Myocyte (in vitro differentiated cells): ENCODE data around the gene UBE2J2. TPM values are rescaled to one million over a fixed set of nuclear protein-coding genes. Genes with fewer than 3 reads are reported as not detected.
A peak's percentile ranks its signal among the peaks of the same experiment; 100 is the strongest.

Experiments
- DNase-seq: peaks from one replicate; pipeline ENCODE4 v3.0.0-alpha.2; 2012; ENCODE audit warnings: low read depth
- total RNA-seq: library from RNA; depleted of rRNA; stranded (reverse); fragments of >200 nt; gene quantifications from 2 replicates; pipeline ENCODE4 v1.2.3, GENCODE V29; 2014

Gene UBE2J2
- total RNA-seq, 1 donor from 2014 or later, result 52.2 TPM

- no peak for DNase-seq
Observed at GRCh38 chr1:1296070-1297061, 22.7 kb upstream of the UBE2J2 start.

DNA sequence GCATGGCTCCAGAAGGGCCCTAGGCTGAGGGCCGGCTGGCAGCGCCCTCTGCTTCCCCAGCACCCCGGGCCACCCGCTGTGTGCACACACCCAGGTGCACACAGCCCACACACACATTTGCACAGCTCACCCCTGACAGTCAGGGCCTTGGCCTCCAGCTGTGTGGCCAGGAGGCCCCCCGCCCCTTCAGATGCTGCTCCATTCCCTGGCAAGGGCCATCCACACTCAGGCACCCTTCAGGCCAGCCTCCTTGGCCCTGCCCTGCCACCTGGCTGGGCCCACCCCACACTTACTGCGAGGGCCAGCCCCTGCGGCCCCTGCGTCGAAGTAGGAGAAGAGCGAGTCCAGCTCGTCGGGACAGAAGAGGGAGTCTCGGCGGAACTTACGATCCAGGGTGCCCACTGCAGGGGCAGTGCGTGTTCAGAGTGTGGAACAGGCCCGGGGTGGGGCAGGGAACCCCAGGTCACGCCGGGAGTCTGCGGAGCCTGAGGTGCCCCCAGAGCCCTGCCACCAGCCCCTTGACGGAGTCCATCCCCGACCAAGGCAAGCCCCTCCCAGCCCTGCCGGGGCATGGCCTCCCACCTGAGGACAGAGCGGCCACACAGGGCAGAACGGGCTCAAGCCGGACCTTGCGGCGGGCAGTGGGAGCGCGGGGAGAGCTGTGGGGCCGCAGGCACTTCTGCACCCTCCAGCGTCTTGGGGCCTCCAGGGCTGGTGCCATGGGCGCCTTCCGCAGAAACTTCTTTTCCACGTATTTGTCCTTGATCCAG lies 21.7 kb upstream of the UBE2J2 start:
- DNase-seq, result no peak

DNA sequence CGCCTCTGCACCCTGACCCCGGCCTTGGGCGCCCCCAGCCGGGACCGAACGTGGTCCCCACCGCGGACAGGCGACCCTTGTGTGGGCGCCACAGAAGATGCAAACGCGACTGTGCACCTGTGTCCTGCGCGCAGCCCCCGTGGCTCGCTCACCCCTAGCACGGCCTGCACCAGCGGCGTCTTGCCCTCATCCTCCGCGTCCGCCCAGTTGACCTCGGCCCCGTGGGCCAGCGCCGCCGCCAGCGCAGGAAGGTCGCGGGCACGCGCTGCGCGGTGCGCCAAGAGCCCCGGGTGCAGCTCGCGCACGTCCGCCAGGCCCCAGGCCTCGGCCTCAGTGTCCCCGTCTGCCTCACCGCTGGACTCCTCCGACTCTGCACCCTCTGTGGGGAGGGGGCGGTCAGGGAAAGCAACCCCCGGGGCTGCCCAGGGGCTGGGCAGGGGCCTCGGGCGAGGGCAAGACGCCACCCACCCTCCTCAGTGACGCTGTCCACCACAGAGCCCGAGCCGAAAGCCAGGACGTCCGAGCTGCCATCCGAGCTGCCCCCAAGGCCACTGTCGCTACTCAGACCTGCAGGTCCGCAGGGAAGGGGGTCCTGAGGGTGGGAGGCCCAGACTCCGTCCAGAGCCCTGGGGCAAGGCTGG lies 20.7 kb upstream of the UBE2J2 start:
- no peak for DNase-seq

DNA sequence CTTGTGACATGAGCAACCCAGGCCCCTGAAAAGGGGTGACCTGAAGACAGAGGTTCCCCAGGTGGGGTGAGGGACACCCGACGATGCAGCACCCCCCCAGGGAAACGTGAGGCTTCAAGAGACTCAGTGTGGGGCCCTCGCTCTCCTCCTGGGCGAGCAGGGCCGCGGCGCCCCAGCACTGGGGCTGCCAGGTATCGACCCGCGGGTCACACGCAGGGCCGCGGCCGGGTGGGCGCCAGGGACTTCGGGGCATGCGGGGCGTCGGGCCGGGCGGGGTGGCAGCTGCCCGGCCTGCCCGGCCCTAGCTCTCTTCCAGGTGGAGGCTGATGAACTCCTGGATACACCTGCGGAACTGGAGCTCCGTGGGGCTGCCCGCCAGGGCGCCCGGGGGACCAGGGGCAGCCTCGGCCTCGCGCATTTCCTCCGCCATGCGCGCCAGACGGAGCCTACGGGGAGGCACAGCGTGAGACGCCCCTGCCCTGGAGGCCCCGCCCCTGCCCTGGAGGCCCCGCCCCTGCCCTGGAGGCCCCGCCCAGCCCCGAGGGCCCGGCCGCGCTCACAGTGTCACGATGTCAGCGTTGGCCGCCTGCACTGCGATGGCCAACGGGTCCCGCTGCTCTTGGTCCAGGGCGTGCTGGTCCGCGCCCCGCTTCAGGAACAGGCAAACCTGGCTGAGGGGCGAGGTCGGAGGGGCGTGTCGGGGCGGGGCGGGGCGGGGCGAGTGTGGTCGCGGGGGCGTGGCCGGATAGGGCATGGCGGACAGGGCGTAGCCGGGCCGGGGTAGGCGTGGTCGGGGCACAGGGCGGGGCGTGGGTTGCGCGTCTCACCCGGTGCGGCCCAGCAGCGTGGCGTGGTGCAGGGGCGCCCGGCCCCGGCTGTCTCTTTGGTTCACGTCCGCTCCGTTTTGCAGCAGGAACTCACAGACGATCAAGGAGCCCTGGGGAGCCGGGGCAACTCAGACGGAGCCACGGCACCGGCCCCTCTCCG lies 19.9 kb upstream of the UBE2J2 start:
- no peak for DNase-seq

DNA sequence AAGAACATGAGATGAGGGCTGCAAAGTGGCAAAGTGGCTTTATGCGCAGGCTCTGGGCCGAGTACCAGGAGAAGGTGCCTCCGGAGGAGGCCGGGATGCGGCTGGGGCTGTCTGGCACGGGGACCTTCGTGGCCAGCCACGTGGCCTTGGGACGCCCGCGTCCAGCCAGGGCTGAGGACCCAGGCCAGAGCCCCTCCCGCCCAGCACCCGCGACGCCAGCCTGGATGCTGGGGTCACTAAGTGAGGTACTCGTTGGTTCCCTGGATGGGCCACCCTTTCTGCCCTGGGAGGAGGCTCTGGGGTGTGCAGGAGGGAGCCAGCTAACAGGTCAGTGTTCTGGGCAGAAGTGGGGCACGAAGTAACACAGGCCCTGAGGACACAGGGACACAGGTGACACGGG lies 19.2 kb upstream of the UBE2J2 start:
- DNase-seq, result no peak

DNA sequence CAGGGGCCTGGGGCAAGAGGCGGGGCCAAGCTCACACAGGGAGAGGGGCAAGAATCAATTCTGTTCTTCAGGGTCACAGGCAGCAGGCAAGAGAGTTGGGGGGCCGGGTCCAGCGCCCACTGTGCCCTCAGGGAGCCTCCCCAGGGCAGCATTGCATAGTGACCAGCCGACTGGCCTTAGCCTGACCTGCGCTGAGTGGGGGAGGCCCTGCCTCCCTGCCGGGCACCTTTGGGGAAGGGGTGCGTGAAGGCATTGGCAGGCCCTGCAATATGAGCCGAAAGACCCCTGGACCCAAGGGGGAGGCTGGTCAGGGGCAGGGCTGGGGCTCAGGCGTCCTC lies 18.8 kb upstream of the UBE2J2 start:
- DNase-seq, result no peak

DNA sequence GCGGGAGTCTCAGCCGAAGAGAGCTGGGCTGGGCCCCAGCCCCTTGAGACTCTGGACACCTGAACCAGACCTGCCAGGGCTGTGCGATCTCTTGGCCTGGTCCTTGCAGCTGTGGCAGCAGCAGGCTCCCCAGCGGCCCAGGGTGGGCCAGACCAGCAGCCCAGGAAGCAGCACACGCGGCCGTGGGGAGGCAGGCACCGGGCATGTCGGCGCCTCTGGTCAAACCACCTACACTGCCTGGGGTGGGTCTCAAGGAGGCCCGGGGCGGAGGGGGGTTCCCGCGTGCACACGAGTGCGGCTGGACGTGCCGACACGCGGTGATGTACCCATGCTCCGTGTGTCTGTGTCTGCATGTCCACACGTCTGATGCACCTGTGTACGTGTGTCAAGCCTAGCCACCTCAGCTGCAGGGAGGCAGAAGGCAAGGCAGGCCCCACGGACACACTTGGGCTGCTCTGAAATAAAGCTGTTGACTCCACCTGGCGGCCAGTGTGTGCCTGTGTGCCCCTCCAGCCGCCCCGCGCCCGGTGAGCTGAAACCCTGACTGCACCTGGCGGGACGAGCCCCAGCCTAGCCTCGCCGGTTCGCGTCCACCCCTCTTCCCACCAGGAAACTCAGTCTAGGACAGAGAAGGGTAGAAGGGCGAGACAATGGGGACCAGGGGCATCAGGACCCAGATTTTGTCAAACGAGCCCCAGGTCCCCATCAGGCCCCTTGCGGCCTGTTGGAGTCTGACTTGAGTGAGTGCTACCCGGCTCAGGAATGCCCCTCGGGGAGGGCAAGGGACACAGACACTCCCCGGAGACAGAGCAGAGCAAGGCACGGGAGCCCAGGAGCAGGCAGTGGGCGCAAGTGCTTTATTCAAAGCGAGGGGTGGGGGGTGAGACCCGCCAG lies 18.1 kb upstream of the UBE2J2 start:
- DNase-seq, result peak; percentile 54

- peak; percentile 43 for DNase-seq
Observed at GRCh38 chr1:1291023-1291528, 17.4 kb upstream of the UBE2J2 start.

DNA sequence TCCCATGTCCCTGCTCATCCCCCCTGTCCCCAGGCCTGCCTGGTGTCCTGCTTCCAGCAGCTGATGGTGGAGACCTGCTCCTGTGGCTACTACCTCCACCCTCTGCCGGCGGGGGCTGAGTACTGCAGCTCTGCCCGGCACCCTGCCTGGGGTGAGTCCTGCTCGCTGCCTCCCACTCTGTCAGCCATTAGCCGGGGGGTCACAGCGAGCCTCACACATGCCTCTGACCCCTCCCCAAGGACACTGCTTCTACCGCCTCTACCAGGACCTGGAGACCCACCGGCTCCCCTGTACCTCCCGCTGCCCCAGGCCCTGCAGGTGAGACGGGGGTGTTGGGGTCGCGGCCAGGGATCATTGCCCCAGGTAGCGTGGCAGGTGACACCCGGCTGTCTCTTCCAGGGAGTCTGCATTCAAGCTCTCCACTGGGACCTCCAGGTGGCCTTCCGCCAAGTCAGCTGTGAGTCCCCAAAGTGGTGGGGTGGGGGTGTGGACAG lies 16.6 kb upstream of the UBE2J2 start:
- DNase-seq, result no peak

GRCh38 chr1:1287288-1288110 lies 13.8 kb upstream of the UBE2J2 start:
- DNase-seq, result no peak

DNA sequence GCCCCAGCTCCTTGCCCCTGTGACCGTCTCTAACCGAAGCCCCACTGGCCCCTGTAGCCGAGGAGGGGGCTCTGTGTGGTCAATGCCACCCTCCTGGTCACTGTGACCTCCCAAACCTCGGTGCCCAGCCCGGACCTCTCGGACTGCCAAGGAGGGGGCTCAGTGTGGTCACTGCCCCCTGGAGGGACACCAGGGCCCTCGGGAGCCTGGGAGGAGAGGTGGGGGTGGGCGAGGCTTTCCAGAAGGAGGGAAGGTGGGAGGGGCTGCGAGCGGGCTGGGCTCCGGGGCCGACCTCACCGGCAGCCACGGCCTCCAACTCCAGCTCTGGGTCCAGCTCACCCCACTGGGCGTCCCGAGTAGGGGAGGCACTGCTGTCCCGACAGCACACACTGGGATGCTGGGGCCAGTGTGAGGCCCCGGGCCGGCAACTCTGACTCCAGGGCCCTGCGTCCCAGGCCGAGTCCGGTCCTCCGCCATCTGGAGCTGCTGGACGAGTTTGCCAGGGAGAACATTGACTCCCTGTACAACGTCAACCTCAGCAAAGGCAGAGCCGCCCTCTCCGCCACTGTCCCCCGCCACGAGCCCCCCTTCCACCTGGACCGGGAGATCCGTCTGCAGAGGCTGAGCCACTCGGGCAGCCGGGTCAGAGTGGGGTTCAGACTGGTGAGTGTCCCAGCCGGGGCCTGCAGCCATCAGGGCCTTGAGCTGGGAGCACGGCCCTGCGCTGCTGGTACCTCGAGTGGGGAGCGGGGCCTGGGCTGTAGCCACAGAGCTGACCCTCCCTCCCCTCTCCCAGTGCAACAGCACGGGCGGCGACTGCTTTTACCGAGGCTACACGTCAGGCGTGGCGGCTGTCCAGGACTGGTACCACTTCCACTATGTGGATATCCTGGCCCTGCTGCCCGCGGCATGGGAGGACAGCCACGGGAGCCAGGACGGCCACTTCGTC lies 12.9 kb upstream of the UBE2J2 start:
- DNase-seq, result no peak

GRCh38 chr1:1285611-1286311 lies 12.1 kb upstream of the UBE2J2 start:
- no peak for DNase-seq

GRCh38 chr1:1285102-1285571 lies 11.5 kb upstream of the UBE2J2 start:
- DNase-seq, result no peak

- no peak for DNase-seq
Observed at GRCh38 chr1:1284221-1285101, 10.8 kb upstream of the UBE2J2 start.

DNA sequence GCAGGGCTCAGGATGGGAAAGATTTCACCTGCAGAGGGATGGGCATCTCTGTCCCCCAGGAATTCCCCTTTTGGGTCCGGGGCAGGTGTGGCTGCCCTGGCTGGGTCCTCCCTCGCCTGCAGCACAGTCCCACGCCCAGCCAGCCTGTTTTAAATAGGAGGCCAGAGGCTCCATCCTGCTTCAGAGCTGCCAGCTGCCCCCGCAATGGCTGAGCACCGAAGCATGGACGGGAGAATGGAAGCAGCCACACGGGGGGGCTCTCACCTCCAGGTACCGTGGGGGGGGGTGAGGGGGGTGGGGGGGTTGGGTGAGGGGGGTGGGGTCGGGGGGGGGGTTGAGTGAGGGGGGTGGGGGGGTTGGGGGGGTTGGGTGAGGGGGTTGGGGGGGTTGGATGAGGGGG lies 10.2 kb upstream of the UBE2J2 start:
- DNase-seq, result no peak
